GM21367 (cell line): ENCODE results near the gene ATP11B.

Source experiments
- ATAC-seq: cut with Tn5 transposase; IDR thresholded peaks from one replicate; pipeline ENCODE4 v1.9.1; 2021; ENCODE audit not compliant: unreplicated experiment

Gene ATP11B

GRCh38 chr3:182792901-182793662 lies at the start of gene ATP11B:
Gene ATP11B (plus strand): TSS chr3:182793504. CDS start chr3:182793760, 256 bp downstream.
- ATAC-seq, result peak; percentile 60

- ATAC-seq, result no peak
Observed at GRCh38 chr3:182746959-182747358, 46.3 kb upstream of the ATP11B start.

GRCh38 chr3:182755308-182755707 lies 38.0 kb upstream of the ATP11B start:
- ATAC-seq, result no peak

GRCh38 chr3:182755712-182756111 lies 37.6 kb upstream of the ATP11B start:
- ATAC-seq, result no peak

- no peak for ATAC-seq
Observed at GRCh38 chr3:182760576-182761164, 32.6 kb upstream of the ATP11B start.

- no peak for ATAC-seq
Observed at GRCh38 chr3:182763896-182764295, 29.4 kb upstream of the ATP11B start.

GRCh38 chr3:182765287-182765686 lies 28.0 kb upstream of the ATP11B start:
- no peak for ATAC-seq

GRCh38 chr3:182766099-182766498 lies 27.2 kb upstream of the ATP11B start:
- ATAC-seq, result no peak

GRCh38 chr3:182768413-182768812 lies 24.9 kb upstream of the ATP11B start:
- ATAC-seq, result no peak

- ATAC-seq, result no peak
Observed at GRCh38 chr3:182769673-182770072, 23.6 kb upstream of the ATP11B start.

- ATAC-seq, result peak; percentile 50
Observed at GRCh38 chr3:182782149-182782548, 11.2 kb upstream of the ATP11B start.

- no peak for ATAC-seq
Observed at GRCh38 chr3:182783106-182783505, 10.2 kb upstream of the ATP11B start.

- ATAC-seq, result no peak
Observed at GRCh38 chr3:182784542-182784941, 8.8 kb upstream of the ATP11B start.

- no peak for ATAC-seq
Observed at GRCh38 chr3:182785142-182785541, 8.2 kb upstream of the ATP11B start.

GRCh38 chr3:182785756-182786155 lies 7.5 kb upstream of the ATP11B start:
- ATAC-seq, result no peak

GRCh38 chr3:182786564-182787196 lies 6.6 kb upstream of the ATP11B start:
- ATAC-seq, result no peak

- ATAC-seq, result no peak
Observed at GRCh38 chr3:182787302-182788036, 5.8 kb upstream of the ATP11B start.

GRCh38 chr3:182789371-182789770 lies 3.9 kb upstream of the ATP11B start:
- peak; percentile 25 for ATAC-seq

- ATAC-seq, result no peak
Observed at GRCh38 chr3:182790612-182791011, 2.7 kb upstream of the ATP11B start.

GRCh38 chr3:182793663-182794454 lies 555 bp downstream of the ATP11B start:
- ATAC-seq, result peak; percentile 24
